Endothelial cell of umbilical vein (primary cell): Measurements from ENCODE around the gene NTSR1. TPM values are rescaled to one million over a fixed set of nuclear protein-coding genes. Genes with fewer than 3 reads are reported as not detected.

Experiments
- BruUV-seq: library from RNA; stranded (reverse); fragments of 400-500 nt; replicated peaks from 2 replicates; lab custom pipeline; 2021; lab: Mats Ljungman, UMichigan
- CTCF ChIA-PET: fragments of 300-600, 350-600 bp; sonication (Branson Sonifier 250); formaldehyde crosslinking; loops from one replicate; lab custom pipeline; 2021; ENCODE audit warnings: antibody characterized with exemption, inconsistent platforms; lab: Charles Lee
- POLR2A ChIA-PET: fragments of 300-600, 350-600 bp; sonication (Branson Sonifier 250); formaldehyde crosslinking; loops from one replicate; lab custom pipeline; 2021; ENCODE audit warnings: antibody characterized with exemption, inconsistent platforms; lab: Charles Lee
- DNase-seq: peaks from one replicate; pipeline ENCODE4 v3.0.0-alpha.2; 2011; ENCODE audit warnings: low read depth, low spot score
- FAIRE-seq: peaks from 2 replicates; lab custom pipeline; 2011; peaks lifted over from hg19 to GRCh38; lab: Jason Lieb, UNC
- H2AFZ ChIP-seq: 2 replicates; pipeline ENCODE4 v1.6.0; 2012; ENCODE audit warnings: low read depth, low read length, control low read depth, inconsistent platforms
- H3K27ac ChIP-seq: 2 replicates; pipeline ENCODE4 v1.5.1; 2011; ENCODE audit warnings: low read depth, mild to moderate bottlenecking, control low read depth, low read length, moderate library complexity; ENCODE audit not compliant: insufficient read depth
- H3K27me3 ChIP-seq, 2 experiments: 2 replicates each; pipeline versions ENCODE4 v1.6.0 to v1.6.1; 2011; ENCODE audit warnings: low read length in 2 of 2, mixed read lengths in 1 of 2; ENCODE audit not compliant: control insufficient read depth in 2 of 2, insufficient read depth in 2 of 2
- H3K36me3 ChIP-seq, 2 experiments: 2 replicates in 1 of 2; 3 replicates in 1 of 2; pipeline ENCODE4 v1.5.1; 2011; ENCODE audit warnings: low read length in 2 of 2, mild to moderate bottlenecking in 1 of 2, moderate library complexity in 1 of 2; ENCODE audit not compliant: control insufficient read depth in 2 of 2, insufficient read depth in 2 of 2; ENCODE audit errors: extremely low read depth in 1 of 2
- H3K4me1 ChIP-seq: 3 replicates; pipeline ENCODE4 v1.5.1; 2011; ENCODE audit warnings: mild to moderate bottlenecking, low read length; ENCODE audit not compliant: control insufficient read depth, insufficient read depth; ENCODE audit errors: extremely low read depth
- H3K4me2 ChIP-seq: 2 replicates; pipeline ENCODE4 v1.6.1; 2011; ENCODE audit warnings: low read length, control low read depth, mixed read lengths; ENCODE audit not compliant: insufficient read depth
- H3K4me3 ChIP-seq, 3 experiments: fragments of 200-600 bp in 1 of 3; sonication (generic), shearing (Covaris generic) in 1 of 3; replicated peaks in 1 of 3; 2 replicates each; pipeline ENCODE4 v1.5.1; 2011 to 2016; ENCODE audit warnings: control low read depth in 3 of 3, low read length in 3 of 3, mild to moderate bottlenecking in 2 of 3, inconsistent platforms in 1 of 3, low read depth in 1 of 3, moderate library complexity in 1 of 3; ENCODE audit not compliant: insufficient read depth in 1 of 3
- H3K79me2 ChIP-seq: 2 replicates; pipeline ENCODE4 v1.6.0; 2012; ENCODE audit warnings: low read length, inconsistent platforms; ENCODE audit not compliant: control insufficient read depth, insufficient read depth
- H3K9ac ChIP-seq: replicated peaks from 2 replicates; pipeline ENCODE3; 2011; ENCODE audit warnings: low read length, control low read depth; ENCODE audit not compliant: insufficient read depth; ENCODE audit errors: extremely low read depth
- H3K9me1 ChIP-seq: replicated peaks from 3 replicates; pipeline ENCODE4 v1.6.0; 2011; ENCODE audit warnings: mild to moderate bottlenecking, low read length; ENCODE audit not compliant: control insufficient read depth, insufficient read depth; ENCODE audit errors: extremely low read depth
- H3K9me3 ChIP-seq: replicated peaks from 2 replicates; pipeline ENCODE4 v1.5.1; 2012; ENCODE audit warnings: low read length, inconsistent platforms; ENCODE audit not compliant: control insufficient read depth, insufficient read depth
- H4K20me1 ChIP-seq: replicated peaks from 2 replicates; pipeline ENCODE3; 2011; ENCODE audit warnings: mild to moderate bottlenecking, low read length; ENCODE audit not compliant: control insufficient read depth, insufficient read depth; ENCODE audit errors: extremely low read depth
- CTCF ChIP-seq, 2 donors: IDR thresholded peaks; 1 replicate in 1 of 2; 2 replicates in 1 of 2; pipeline ENCODE4 v1.5.1; 2011; ENCODE audit warnings: low read length in 2 of 2, mild to moderate bottlenecking in 2 of 2, moderate library complexity in 2 of 2, control low read depth in 1 of 2, inconsistent platforms in 1 of 2, low read depth in 1 of 2; ENCODE audit not compliant: insufficient read depth in 1 of 2; ENCODE audit errors: extremely low read depth in 1 of 2
- EZH2 ChIP-seq: IDR thresholded peaks from 2 replicates; pipeline ENCODE4 v1.6.1; 2012; ENCODE audit warnings: borderline replicate concordance, low read depth, mild to moderate bottlenecking, moderate library complexity, low read length, inconsistent platforms; ENCODE audit not compliant: severe bottlenecking
- FOS ChIP-seq: IDR thresholded peaks from 2 replicates; pipeline ENCODE4 v1.6.1; 2011; ENCODE audit warnings: mild to moderate bottlenecking, low read length, moderate library complexity, borderline replicate concordance; ENCODE audit not compliant: insufficient read depth
- GATA2 ChIP-seq: IDR thresholded peaks from 2 replicates; pipeline ENCODE4 v1.7.0; 2011; ENCODE audit warnings: low read depth, mild to moderate bottlenecking, moderate library complexity, mixed read lengths, low read length; ENCODE audit not compliant: insufficient read length, insufficient read depth
- JUN ChIP-seq: IDR thresholded peaks from 2 replicates; pipeline ENCODE4 v1.6.1; 2011; ENCODE audit warnings: borderline replicate concordance, low read depth; ENCODE audit not compliant: insufficient read length, insufficient read depth
- MYC ChIP-seq: IDR thresholded peaks from one replicate; pipeline ENCODE4 v1.6.1; 2011; ENCODE audit warnings: mild to moderate bottlenecking, low read depth, low read length
- POLR2A ChIP-seq: IDR thresholded peaks from 2 replicates; pipeline ENCODE4 v1.6.1; 2012; ENCODE audit warnings: low read depth, mild to moderate bottlenecking, control low read depth, low read length
- POLR2AphosphoS5 ChIP-seq: IDR thresholded peaks from 2 replicates; pipeline ENCODE4 v1.6.1; 2012; ENCODE audit warnings: low read depth, mild to moderate bottlenecking, control low read depth, low read length, moderate library complexity; ENCODE audit not compliant: insufficient read depth
- dilution Hi-C: fragments of 300-500 bp; cut with MboI; formaldehyde crosslinking; loops from one replicate; pipeline ENCODE4 v1.15.0; 2019; ENCODE audit warnings: low sequenced_read_pairs; ENCODE audit not compliant: extremely low pct_ligation_motif_present
- intact Hi-C: fragments of 100-400 bp; cut with micrococcal nuclease; formaldehyde crosslinking; loops from one replicate; pipeline ENCODE4 v1.10.0; 2022
- polyA plus RNA-seq, 4 experiments: library from polyadenylated mRNA; depleted of rRNA in 3 of 4; stranded (reverse) in 3 of 4; unstranded in 1 of 4; fragments of >200 nt; gene quantifications; 2 replicates each; pipeline versions ENCODE4 v1.2.1 to v1.2.3, GENCODE V29; 2011 to 2012; ENCODE audit warnings: missing spikeins in 1 of 4
- total RNA-seq: library from RNA; stranded (reverse); gene quantifications from 2 replicates; pipeline ENCODE4 v1.2.3, GENCODE V29; 2021
- TF ChIP-seq, protein P1 (sequence below): IDR thresholded peaks from 2 replicates; pipeline ENCODE4 v1.6.1; 2011; ENCODE audit not compliant: insufficient read depth, insufficient read length

The NTSR1 gene
- total and polyA plus RNA-seq, 2 donors (not counting 3 experiments of a cell fraction or from before 2014, with no cell fraction given) = 0.14 to 2.1 TPM

GRCh38 chr20:62760471-62760855 lies 51.8 kb downstream of the NTSR1 start:
- FAIRE-seq = no peak
- intact Hi-C loops (no loop called here), dilution Hi-C loops (no loop called here)
- Histone ChIP-seq H3K4me2 (no peak overlapping the region), H3K4me1 (no peaks in the 10 kb centered on the region), H3K9me3 (no peaks in the 10 kb centered on the region), H3K27ac (no peak overlapping the region), H3K9me1 (no peaks in the 10 kb centered on the region), H3K27me3 (peaks cover 2 to 3% of the 10 kb centered on the region in 2 experiments), H3K9ac (no peak overlapping the region), H3K79me2 (no peaks in the 10 kb centered on the region), H3K4me3 (no peak overlapping the region), H3K36me3 (no peaks in the 10 kb centered on the region), H4K20me1 (no peaks in the 10 kb centered on the region), H2AFZ (no peak overlapping the region)
- CTCF ChIA-PET = no interaction called here
- no peak for DNase-seq
- no peak for TF ChIP-seq CTCF (IDR thresholded peaks at IDR 0.05; ENCODE audit: extremely low read depth in 1 of 2, insufficient read depth in 1 of 2, low read depth in 1 of 2, low read length in 2 of 2)
- no peak for TF ChIP-seq POLR2A
- TF ChIP-seq JUN = no peak
- TF ChIP-seq, protein P1, sequence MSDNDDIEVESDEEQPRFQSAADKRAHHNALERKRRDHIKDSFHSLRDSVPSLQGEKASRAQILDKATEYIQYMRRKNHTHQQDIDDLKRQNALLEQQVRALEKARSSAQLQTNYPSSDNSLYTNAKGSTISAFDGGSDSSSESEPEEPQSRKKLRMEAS = no peak
- no peak for TF ChIP-seq GATA2
- TF ChIP-seq MYC = no peak
- no peak for TF ChIP-seq FOS
- no peak for TF ChIP-seq EZH2
- TF ChIP-seq POLR2AphosphoS5 = no peak
- no TSS peak for BruUV-seq
- POLR2A ChIA-PET = interaction anchor here (0.6 kb wide), 1 partner anchor 311 kb away, joined by 4 read pairs; no protein-coding TSS in a partner anchor
